CD4-positive, alpha-beta T cell (primary cell): Measurements from ENCODE around the gene PRX. TPM values are rescaled to one million over a fixed set of nuclear protein-coding genes. Genes with fewer than 3 reads are reported as not detected.
"Not testable (repeated sequence)": the region's sequence is repeated elsewhere in the genome, so short reads cannot be mapped to it uniquely, and the experiment has no call there.

ENCODE experiments used
- ATAC-seq: fragments of 200-7000 bp; cut with Tn5 transposase; one replicate; pipeline ENCODE4 v1.10.0; 2022; ENCODE audit warnings: mild to moderate bottlenecking; ENCODE audit not compliant: poor library complexity
- CTCF ChIA-PET: fragments of 350-600 bp; sonication (Branson Sonifier 250); formaldehyde crosslinking; loops from one replicate; lab custom pipeline; 2021; ENCODE audit warnings: antibody characterized with exemption, inconsistent platforms; lab: Charles Lee
- POLR2A ChIA-PET: fragments of 350-600 bp; sonication (Branson Sonifier 250); formaldehyde crosslinking; loops from one replicate; lab custom pipeline; 2021; ENCODE audit warnings: antibody characterized with exemption, inconsistent platforms; lab: Charles Lee
- DNase-seq, 14 experiments: peaks; one replicate each; pipeline ENCODE4 v3.0.0-alpha.2; 2013 to 2020; ENCODE audit warnings: mixed read lengths in 2 of 14
- H3K27ac ChIP-seq, 2 donors: one replicate each; pipeline versions ENCODE4 v1.5.1 to v1.7.0; 2013; ENCODE audit warnings: low read length in 2 of 2, low read depth in 1 of 2, mild to moderate bottlenecking in 1 of 2
- H3K27me3 ChIP-seq, 2 experiments: 1 replicate in 1 of 2; 2 replicates in 1 of 2; pipeline versions ENCODE4 v1.6.1 to v1.7.0; 2013; ENCODE audit warnings: low read length in 2 of 2, control low read depth in 1 of 2, mild to moderate bottlenecking in 1 of 2, moderate library complexity in 1 of 2; ENCODE audit not compliant: insufficient read depth in 2 of 2, control insufficient read depth in 1 of 2
- H3K36me3 ChIP-seq: one replicate; pipeline ENCODE4 v1.6.1; 2013; ENCODE audit warnings: low read length, control low read depth; ENCODE audit not compliant: insufficient read depth
- H3K4me1 ChIP-seq: one replicate; pipeline ENCODE4 v1.6.1; 2013; ENCODE audit warnings: low read length, control low read depth; ENCODE audit not compliant: insufficient read depth
- H3K4me3 ChIP-seq: one replicate; pipeline ENCODE4 v1.5.1; 2013; ENCODE audit warnings: mild to moderate bottlenecking, low read length, moderate library complexity
- H3K9me3 ChIP-seq, 2 experiments: 1 replicate in 1 of 2; 2 replicates in 1 of 2; pipeline versions ENCODE4 v1.6.1 to v1.7.0; 2013; ENCODE audit warnings: low read length in 2 of 2, mild to moderate bottlenecking in 2 of 2, control low read depth in 1 of 2, moderate library complexity in 1 of 2; ENCODE audit not compliant: control insufficient read depth in 1 of 2, insufficient read depth in 1 of 2
- H3K27ac Mint-ChIP-seq: one replicate; pipeline ENCODE4 v1.8.0; 2020; ENCODE audit warnings: mixed read lengths
- H3K27me3 Mint-ChIP-seq: one replicate; pipeline ENCODE4 v1.8.0; 2021; ENCODE audit warnings: mixed read lengths
- H3K36me3 Mint-ChIP-seq: one replicate; pipeline ENCODE4 v1.8.0; 2021; ENCODE audit warnings: low read depth, mixed read lengths
- H3K4me1 Mint-ChIP-seq: one replicate; pipeline ENCODE4 v1.8.0; 2021; ENCODE audit warnings: low read depth, mixed read lengths
- H3K4me3 Mint-ChIP-seq: one replicate; pipeline ENCODE4 v1.8.0; 2020; ENCODE audit warnings: mild to moderate bottlenecking, mixed read lengths
- H3K9me3 Mint-ChIP-seq: one replicate; pipeline ENCODE4 v1.8.0; 2020; ENCODE audit warnings: mixed read lengths
- intact Hi-C, 2 experiments: fragments of 100-400 bp; cut with DNase I in 1 of 2; cut with micrococcal nuclease in 1 of 2; formaldehyde crosslinking; loops; one replicate each; pipeline versions ENCODE4 v1.15.1 to v1.9.0; 2023 to 2025; cut with DNase I, micrococcal nuclease
- total RNA-seq, 174 experiments: library from RNA in 2 of 174; stranded (reverse) in 2 of 174; gene quantifications; one replicate each; pipeline ENCODE4 v1.2.3 and lab custom pipeline; 2021 to 2026
- TF ChIP-seq, protein P1 (sequence below): fragments of 200-600 bp; IDR thresholded peaks from one replicate; pipeline ENCODE4 v1.8.0; 2022; ENCODE audit warnings: antibody characterized with exemption, mild to moderate bottlenecking

PRX gene
- total RNA-seq, 2 experiments from 2014 or later, result 1.5 TPM

DNA sequence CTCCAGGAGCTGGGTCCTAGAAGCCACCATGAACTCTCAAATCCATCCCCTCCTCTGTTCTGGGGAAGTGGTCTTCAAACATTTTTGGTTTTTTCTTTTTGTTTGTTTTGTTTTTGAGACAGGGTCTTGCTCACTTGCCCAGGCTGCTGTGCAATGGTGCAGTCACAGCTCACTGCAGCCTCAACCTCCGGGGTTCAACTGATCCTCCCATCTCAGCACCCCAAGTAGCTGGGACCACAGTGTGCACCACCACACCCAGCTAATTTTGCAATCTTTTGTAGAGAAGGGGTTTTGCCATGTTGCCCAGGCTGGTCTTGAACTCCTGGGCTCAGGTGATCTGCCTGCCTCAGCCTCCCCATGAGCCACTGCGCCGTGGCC lies 45.4 kb upstream of the PRX start:
- intact Hi-C loops, result no loop called here
- H3K9me3 ChIP-seq, result no peaks in the 10 kb centered on the region

DNA sequence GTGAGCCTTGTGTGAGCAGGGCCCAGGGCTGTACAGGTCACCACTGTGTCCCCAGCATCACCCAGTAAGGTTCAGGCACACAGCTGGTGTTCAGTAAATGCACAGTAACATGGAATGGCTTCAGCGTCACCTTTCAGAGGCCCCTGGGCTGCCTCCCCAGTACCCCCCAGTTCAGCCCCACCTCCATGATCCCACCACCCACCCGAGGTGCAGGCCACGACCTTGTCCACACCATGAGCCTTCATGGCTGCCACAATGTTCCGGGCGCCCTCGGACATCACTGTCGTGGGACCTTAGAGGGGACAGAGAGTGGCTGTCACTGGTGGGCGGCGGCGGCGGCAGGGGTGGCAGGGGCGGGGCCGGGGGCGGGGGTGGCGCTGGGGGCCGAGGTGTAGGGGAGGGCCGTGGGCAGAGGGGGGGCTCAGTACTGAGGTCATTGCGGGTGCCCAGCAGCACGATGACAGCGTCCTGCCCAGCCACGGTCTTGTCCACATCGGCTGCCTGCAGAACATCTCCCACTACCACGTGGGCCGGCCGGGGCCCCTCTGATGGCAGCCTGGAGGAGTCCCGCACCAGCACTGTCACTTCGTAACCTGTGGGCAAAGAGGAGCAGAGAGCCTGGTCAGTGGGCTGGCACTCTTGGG lies 44.9 kb upstream of the PRX start:
- no peak for ATAC-seq
- Mint-ChIP-seq H3K9me3 (no peaks in the 10 kb centered on the region), H3K27me3 (no peaks in the 10 kb centered on the region), H3K4me3 (no peak overlapping the region), H3K4me1 (peaks cover 3% of the 10 kb centered on the region), H3K27ac (no peak overlapping the region), H3K36me3 (no peaks in the 10 kb centered on the region)
- Histone ChIP-seq H3K36me3 (no peaks in the 10 kb centered on the region), H3K27ac (no peak overlapping the region), H3K4me1 (no peaks in the 10 kb centered on the region), H3K4me3 (no peak overlapping the region), H3K27me3 (no peaks in the 10 kb centered on the region), H3K9me3 (no peaks in the 10 kb centered on the region)
- DNase-seq, result no peak
- intact Hi-C loops, result no loop called here
- ChIA-PET CTCF (no interaction called here), POLR2A (no interaction called here)
- TF ChIP-seq, protein P1, sequence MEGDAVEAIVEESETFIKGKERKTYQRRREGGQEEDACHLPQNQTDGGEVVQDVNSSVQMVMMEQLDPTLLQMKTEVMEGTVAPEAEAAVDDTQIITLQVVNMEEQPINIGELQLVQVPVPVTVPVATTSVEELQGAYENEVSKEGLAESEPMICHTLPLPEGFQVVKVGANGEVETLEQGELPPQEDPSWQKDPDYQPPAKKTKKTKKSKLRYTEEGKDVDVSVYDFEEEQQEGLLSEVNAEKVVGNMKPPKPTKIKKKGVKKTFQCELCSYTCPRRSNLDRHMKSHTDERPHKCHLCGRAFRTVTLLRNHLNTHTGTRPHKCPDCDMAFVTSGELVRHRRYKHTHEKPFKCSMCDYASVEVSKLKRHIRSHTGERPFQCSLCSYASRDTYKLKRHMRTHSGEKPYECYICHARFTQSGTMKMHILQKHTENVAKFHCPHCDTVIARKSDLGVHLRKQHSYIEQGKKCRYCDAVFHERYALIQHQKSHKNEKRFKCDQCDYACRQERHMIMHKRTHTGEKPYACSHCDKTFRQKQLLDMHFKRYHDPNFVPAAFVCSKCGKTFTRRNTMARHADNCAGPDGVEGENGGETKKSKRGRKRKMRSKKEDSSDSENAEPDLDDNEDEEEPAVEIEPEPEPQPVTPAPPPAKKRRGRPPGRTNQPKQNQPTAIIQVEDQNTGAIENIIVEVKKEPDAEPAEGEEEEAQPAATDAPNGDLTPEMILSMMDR, result no peak

More for the DNA sequence above, 45.4 kb upstream of the PRX start:
- H3K27ac ChIP-seq, result no peak overlapping the region
- H3K4me1 ChIP-seq, result no peaks in the 10 kb centered on the region
- Mint-ChIP-seq H3K27ac (no peak overlapping the region), H3K9me3 (no peaks in the 10 kb centered on the region), H3K4me3 (no peak overlapping the region), H3K36me3 (no peaks in the 10 kb centered on the region), H3K27me3 (no peaks in the 10 kb centered on the region), H3K4me1 (peaks cover 4% of the 10 kb centered on the region)
- no peaks in the 10 kb centered on the region for H3K36me3 ChIP-seq
- POLR2A ChIA-PET, result no interaction called here
- CTCF ChIA-PET, result no interaction called here
- DNase-seq (no peak), ATAC-seq (no peak)
- no peak overlapping the region for H3K4me3 ChIP-seq
- TF ChIP-seq, protein P1, result no peak
- H3K27me3 ChIP-seq, result no peaks in the 10 kb centered on the region

DNA sequence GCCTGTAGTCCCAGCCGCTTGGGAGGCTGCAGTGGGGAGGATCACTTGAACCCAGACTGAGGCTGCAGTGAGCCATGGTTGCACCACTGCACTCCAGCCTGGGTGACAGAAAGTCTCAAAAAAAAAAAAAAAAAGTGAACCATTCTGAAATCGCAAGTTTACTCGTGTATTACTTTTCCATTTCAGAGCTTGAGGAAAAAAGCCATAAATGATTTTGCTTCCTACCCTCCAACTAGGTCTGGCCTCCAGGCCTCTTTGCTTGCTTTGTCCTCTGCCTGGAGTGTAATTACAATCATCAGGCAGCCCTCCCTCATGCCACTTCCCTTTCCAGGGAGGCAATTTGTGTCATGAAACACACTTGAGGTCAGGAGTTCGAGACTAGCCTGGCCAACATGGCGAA lies 43.9 kb upstream of the PRX start:
- H3K36me3 ChIP-seq, result no peaks in the 10 kb centered on the region
- Mint-ChIP-seq H3K9me3 (no peaks in the 10 kb centered on the region), H3K4me1 (no peaks in the 10 kb centered on the region), H3K27me3 (no peaks in the 10 kb centered on the region), H3K36me3 (no peaks in the 10 kb centered on the region), H3K27ac (no peak overlapping the region), H3K4me3 (no peak overlapping the region)
- no peak overlapping the region for H3K4me3 ChIP-seq
- H3K27ac ChIP-seq, result no peak overlapping the region
- intact Hi-C loops, result no loop called here
- H3K4me1 ChIP-seq, result no peaks in the 10 kb centered on the region
- no peaks in the 10 kb centered on the region for H3K27me3 ChIP-seq
- POLR2A ChIA-PET, result no interaction called here
- CTCF ChIA-PET, result no interaction called here
- TF ChIP-seq, protein P1, result no peak
- ATAC-seq, result no peak
- DNase-seq, result no peak
- H3K9me3 ChIP-seq, result no peaks in the 10 kb centered on the region

DNA sequence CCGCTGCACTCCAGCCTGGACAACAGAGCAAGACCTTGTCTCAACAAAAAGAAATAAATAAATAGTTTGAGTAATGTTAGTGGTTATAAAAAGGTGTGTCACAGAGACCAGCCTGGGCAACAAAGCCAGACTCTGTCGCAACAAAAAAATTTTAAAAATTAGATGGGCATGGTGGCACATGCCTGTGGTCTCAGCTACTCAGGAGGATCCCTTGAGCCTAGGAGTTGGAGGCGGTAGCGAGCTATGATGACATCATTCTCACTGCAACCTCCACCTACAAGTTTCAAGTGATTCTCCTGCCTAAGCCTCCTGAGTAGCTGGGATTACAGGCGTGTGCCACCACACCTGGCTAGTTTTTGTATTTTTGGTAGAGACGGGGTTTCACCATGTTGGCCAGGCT lies 40.8 kb upstream of the PRX start:
- not testable (repeated sequence) for H3K36me3 Mint-ChIP-seq

More for the DNA sequence above, 40.8 kb upstream of the PRX start:
- H3K27me3 ChIP-seq, H3K9me3 ChIP-seq, H3K27ac Mint-ChIP-seq, H3K36me3 ChIP-seq, H3K4me3 ChIP-seq, CTCF ChIA-PET, H3K4me1 Mint-ChIP-seq, H3K27ac ChIP-seq, H3K9me3 Mint-ChIP-seq, DNase-seq, H3K27me3 Mint-ChIP-seq, ATAC-seq, H3K4me3 Mint-ChIP-seq, H3K4me1 ChIP-seq, intact Hi-C loops: not testable (repeated sequence)
- POLR2A ChIA-PET, result interaction anchor here (1.7 kb wide), 1 partner anchor 11 kb away, joined by 9 read pairs; the partner anchor contains the start of gene SERTAD3
